Stimulated activated CD4-positive, alpha-beta T cell treated with anti-CD3 and anti-CD28 coated beads, Interleukin-4, amount 100 ng/mL, for 24 hours (primary cell): ENCODE measurements around the gene C4orf50.
"Not testable (repeated sequence)": the region's sequence is repeated elsewhere in the genome, so short reads cannot be mapped to it uniquely, and the experiment has no call there.

Experiments
- DNase-seq: peaks from one replicate; pipeline ENCODE4 v3.0.0-alpha.2; 2020

Gene C4orf50

GRCh38 chr4:5965225-5965624 lies 53.0 kb downstream of the C4orf50 start:
- DNase-seq = no peak

- DNase-seq = no peak
Observed at GRCh38 chr4:5964030-5964429, 54.2 kb downstream of the C4orf50 start.

- DNase-seq = no peak
Observed at GRCh38 chr4:5963611-5964010, 54.6 kb downstream of the C4orf50 start.

- no peak for DNase-seq
Observed at GRCh38 chr4:5962416-5962815, 55.8 kb downstream of the C4orf50 start.

- DNase-seq = no peak
Observed at GRCh38 chr4:5960252-5960880, 57.9 kb downstream of the C4orf50 start.

GRCh38 chr4:5959211-5959982 lies 58.8 kb downstream of the C4orf50 start:
- DNase-seq = no peak

GRCh38 chr4:5958199-5958735 lies 60.0 kb downstream of the C4orf50 start:
- no peak for DNase-seq

- DNase-seq = no peak
Observed at GRCh38 chr4:5957076-5957475, 61.2 kb downstream of the C4orf50 start.

GRCh38 chr4:5956285-5957021 lies 61.8 kb downstream of the C4orf50 start:
- DNase-seq = no peak

- DNase-seq = no peak
Observed at GRCh38 chr4:5955856-5956255, 62.4 kb downstream of the C4orf50 start.

GRCh38 chr4:5955201-5955821 lies 62.9 kb downstream of the C4orf50 start:
- no peak for DNase-seq

- DNase-seq = no peak
Observed at GRCh38 chr4:5954056-5954760, 64.0 kb downstream of the C4orf50 start.

GRCh38 chr4:5952975-5953951 lies 65.0 kb downstream of the C4orf50 start:
- no peak for DNase-seq

GRCh38 chr4:5952286-5952974 lies 65.8 kb downstream of the C4orf50 start:
- no peak for DNase-seq

- not testable (repeated sequence) for DNase-seq
Observed at GRCh38 chr4:5946653-5947052, 71.6 kb downstream of the C4orf50 start.

- DNase-seq = no peak
Observed at GRCh38 chr4:5945936-5946335, 72.3 kb downstream of the C4orf50 start.

GRCh38 chr4:5945171-5945570 lies 73.1 kb downstream of the C4orf50 start:
- DNase-seq = no peak

- DNase-seq = no peak
Observed at GRCh38 chr4:5943561-5943960, 74.7 kb downstream of the C4orf50 start.

- no peak for DNase-seq
Observed at GRCh38 chr4:5942947-5943346, 75.3 kb downstream of the C4orf50 start.

- DNase-seq = no peak
Observed at GRCh38 chr4:5941601-5942000, 76.6 kb downstream of the C4orf50 start.
